Muscle layer of duodenum (tissue), 2 donors: ENCODE measurements around the gene NLRC3.
A peak's percentile ranks its signal among the peaks of the same experiment; 100 is the strongest.
"Not testable (repeated sequence)": the region's sequence is repeated elsewhere in the genome, so short reads cannot be mapped to it uniquely, and the experiment has no call there.

Experiments used
- H3K27ac ChIP-seq: one replicate; pipeline ENCODE4 v1.7.0; 2013; ENCODE audit warnings: mild to moderate bottlenecking, low read length
- H3K27me3 ChIP-seq: one replicate; pipeline ENCODE4 v1.7.0; 2013; ENCODE audit warnings: low read depth, mild to moderate bottlenecking, control low read depth, low read length
- H3K36me3 ChIP-seq, 2 donors: one replicate each; pipeline ENCODE4 v1.7.0; 2013; ENCODE audit warnings: low read length in 2 of 2, control low read depth in 1 of 2, mild to moderate bottlenecking in 1 of 2; ENCODE audit not compliant: insufficient read depth in 2 of 2, control insufficient read depth in 1 of 2
- H3K4me1 ChIP-seq, 2 donors: one replicate each; pipeline ENCODE4 v1.7.0; 2013; ENCODE audit warnings: low read length in 2 of 2, mild to moderate bottlenecking in 2 of 2, control low read depth in 1 of 2, moderate library complexity in 1 of 2; ENCODE audit not compliant: insufficient read depth in 2 of 2, control insufficient read depth in 1 of 2
- H3K4me3 ChIP-seq, 2 donors: one replicate each; pipeline ENCODE4 v1.7.0; 2013; ENCODE audit warnings: low read length in 2 of 2, low read depth in 1 of 2, mild to moderate bottlenecking in 1 of 2
- H3K9me3 ChIP-seq, 2 donors: one replicate each; pipeline ENCODE4 v1.7.0; 2013; ENCODE audit warnings: low read length in 2 of 2, control low read depth in 1 of 2, mild to moderate bottlenecking in 1 of 2; ENCODE audit not compliant: control insufficient read depth in 1 of 2
- donor health status: healthy.

The NLRC3 gene

DNA sequence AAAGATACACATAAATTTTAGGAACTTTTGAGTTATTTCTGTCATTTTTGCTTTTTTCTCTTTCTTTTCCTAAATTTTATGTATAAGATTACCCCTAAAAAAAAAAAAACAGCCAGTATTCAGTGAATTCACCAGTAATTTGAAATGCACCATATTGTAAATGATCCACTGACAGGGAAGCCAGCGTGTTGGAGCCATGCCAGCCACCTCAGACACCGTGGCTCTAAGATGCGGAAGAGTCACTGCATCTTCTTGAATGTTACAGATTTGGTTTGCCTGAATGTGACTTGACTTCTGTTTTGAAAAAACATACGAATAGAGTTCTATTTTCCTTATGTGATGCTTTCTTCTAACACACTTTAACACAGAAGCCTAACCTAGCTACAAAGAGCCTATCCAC, 39.0 kb downstream of the NLRC3 start:
- no peaks in the 10 kb centered on the region for H3K27me3 ChIP-seq
- H3K9me3 ChIP-seq: no peaks in the 10 kb centered on the region
- H3K4me1 ChIP-seq: peaks cover 0 to 9% of the 10 kb centered on the region in 2 donors
- no peak overlapping the region for H3K27ac ChIP-seq
- no peak overlapping the region for H3K4me3 ChIP-seq
- peaks cover 33 to 49% of the 10 kb centered on the region in 2 donors for H3K36me3 ChIP-seq

DNA sequence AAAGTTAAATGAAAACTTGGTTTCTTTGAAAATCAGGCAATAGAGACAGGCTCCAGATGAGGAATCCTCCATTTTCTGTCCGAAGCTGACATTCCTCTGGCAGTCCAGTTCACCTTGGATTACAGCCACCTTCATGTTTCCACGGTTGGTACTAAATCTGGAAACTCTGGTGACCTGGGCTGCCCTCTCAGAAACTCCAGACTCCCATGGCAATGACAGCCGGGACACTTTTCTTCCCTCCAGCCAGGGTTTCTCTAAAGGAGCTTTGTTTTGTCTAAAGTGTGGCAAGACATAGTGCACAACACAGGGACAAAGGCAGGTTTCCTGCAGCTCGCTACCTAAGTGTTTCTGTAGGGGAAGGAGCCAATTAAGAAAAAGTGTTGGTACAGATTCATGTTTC, 40.4 kb downstream of the NLRC3 start:
- H3K9me3 ChIP-seq: no peaks in the 10 kb centered on the region
- no peak overlapping the region for H3K4me3 ChIP-seq
- H3K36me3 ChIP-seq: peaks cover 39 to 58% of the 10 kb centered on the region in 2 donors
- no peaks in the 10 kb centered on the region for H3K27me3 ChIP-seq
- no peak overlapping the region for H3K27ac ChIP-seq
- H3K4me1 ChIP-seq: peaks cover 0 to 9% of the 10 kb centered on the region in 2 donors

DNA sequence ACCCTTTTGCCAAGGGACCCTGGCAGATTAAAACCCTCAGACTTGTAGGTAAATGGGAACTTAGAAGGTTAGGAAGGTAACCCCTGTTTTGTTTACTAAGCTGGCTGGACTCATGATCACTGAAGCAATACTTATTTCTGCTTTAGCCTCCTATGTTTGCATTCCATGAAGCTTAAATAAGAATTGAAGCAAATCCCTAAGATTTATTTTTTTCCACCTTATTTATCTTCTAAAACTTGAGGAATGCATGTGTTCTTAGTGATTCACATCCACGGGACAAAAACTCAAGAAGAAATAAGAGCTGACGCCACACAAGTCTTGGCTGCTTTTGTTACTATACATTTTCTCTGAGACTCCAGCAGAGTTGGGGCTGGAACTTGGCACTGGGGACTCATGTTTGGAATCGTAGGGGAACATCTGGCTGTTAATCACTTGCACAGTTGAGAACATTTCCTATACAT, 40.9 kb downstream of the NLRC3 start:
- no peaks in the 10 kb centered on the region for H3K9me3 ChIP-seq
- H3K4me1 ChIP-seq: peaks cover 0 to 9% of the 10 kb centered on the region in 2 donors
- no peak overlapping the region for H3K4me3 ChIP-seq
- H3K27ac ChIP-seq: no peak overlapping the region
- H3K36me3 ChIP-seq: peaks cover 39 to 54% of the 10 kb centered on the region in 2 donors
- no peaks in the 10 kb centered on the region for H3K27me3 ChIP-seq

DNA sequence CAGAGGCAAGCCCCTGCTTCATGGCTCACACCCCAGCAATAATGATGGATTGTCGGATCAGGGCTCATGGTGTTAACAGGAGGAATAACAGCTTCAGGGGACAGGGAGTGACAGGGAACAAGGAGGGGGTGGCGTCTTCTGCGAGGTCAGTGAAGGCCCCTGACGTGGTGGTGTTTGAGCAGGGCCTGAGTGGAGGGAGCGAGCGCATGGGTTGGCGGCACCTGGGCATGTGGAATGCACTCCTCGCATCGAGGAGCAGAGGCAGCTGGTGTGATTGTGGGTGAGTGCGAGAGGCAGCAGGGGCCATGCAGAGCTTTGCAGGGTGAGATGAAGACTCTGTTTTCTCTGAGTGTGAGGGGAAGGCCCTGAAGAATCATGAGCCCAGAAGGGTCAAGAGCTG, 43.1 kb downstream of the NLRC3 start:
- H3K36me3 ChIP-seq: peaks cover 36 to 46% of the 10 kb centered on the region in 2 donors

DNA sequence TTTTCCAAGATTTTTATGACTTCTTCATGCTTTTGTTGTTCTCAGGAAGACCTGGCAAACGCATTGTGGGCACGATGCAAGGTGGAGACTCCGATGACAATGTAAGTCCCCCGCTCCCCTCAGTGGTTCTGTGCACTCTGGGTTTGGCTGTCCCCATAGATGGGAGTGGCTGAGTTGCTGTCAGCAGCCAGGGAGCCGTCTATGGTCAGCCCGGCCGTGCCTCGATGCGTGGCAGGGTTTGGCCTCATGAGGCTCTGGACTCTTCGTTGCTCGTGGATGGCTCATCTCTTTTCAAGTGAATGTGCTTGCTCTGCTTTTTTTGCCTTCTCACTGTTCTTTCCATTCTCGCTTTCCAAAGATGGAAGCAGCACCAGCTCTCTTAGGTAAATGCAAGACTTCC, 44.5 kb downstream of the NLRC3 start:
- H3K36me3 ChIP-seq: peaks cover 32 to 45% of the 10 kb centered on the region in 2 donors
- H3K27ac ChIP-seq: no peak overlapping the region
- H3K4me1 ChIP-seq: peaks cover 0 to 9% of the 10 kb centered on the region in 2 donors
- H3K4me3 ChIP-seq: no peak overlapping the region
- H3K27me3 ChIP-seq: no peaks in the 10 kb centered on the region
- no peaks in the 10 kb centered on the region for H3K9me3 ChIP-seq

More for the DNA sequence above, 43.1 kb downstream of the NLRC3 start:
- Histone ChIP-seq H3K9me3 (no peaks in the 10 kb centered on the region), H3K4me3 (no peak overlapping the region), H3K27ac (no peak overlapping the region), H3K4me1 (peaks cover 0 to 9% of the 10 kb centered on the region in 2 donors), H3K27me3 (no peaks in the 10 kb centered on the region)

DNA sequence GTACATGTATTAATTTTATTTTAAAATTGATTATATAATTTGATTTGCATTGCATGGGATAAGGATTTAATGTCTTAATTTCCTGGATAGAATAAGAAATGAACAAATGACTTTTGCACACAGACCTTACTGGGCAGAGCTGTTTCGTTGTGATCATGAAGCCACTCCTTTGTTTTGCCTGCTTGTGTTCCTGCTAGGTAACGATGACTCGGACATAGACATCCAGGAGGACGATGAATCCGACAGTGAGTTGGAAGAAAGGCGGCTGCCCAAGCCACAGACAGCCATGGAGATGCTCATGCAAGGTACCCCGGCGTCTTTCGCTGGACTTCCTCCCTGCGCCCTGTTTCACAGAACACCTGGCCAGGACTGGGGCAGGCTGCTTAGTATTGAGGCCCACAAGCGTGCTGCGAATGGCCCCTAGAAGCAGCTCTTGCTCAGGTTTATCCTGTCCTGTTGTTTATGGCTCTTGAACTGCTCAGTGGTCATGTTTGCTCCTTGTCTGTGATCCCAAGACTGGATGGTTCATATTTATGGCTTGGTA, 46.8 kb downstream of the NLRC3 start:
- Histone ChIP-seq H3K4me3 (no peak overlapping the region), H3K9me3 (no peaks in the 10 kb centered on the region), H3K27me3 (no peaks in the 10 kb centered on the region), H3K27ac (no peak overlapping the region), H3K4me1 (no peaks in the 10 kb centered on the region), H3K36me3 (peaks cover 26 to 36% of the 10 kb centered on the region in 2 donors)

DNA sequence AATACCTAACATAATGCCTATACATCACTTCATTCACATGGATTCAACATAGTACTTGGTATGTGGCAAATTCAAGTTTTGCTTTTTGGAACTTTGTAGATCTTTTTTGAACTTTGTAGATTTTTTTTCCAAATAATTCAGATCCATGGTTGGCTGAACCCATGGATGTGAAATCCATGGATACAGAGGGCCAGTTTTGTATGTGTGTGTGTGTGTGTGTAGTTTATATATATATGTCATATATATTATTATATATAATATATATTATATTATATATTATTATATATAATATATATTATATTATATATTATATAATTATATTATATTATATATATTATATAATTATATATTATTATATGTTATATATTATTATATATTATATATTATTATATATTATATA, 48.0 kb downstream of the NLRC3 start:
- peaks cover 34 to 36% of the 10 kb centered on the region in 2 donors for H3K36me3 ChIP-seq

DNA sequence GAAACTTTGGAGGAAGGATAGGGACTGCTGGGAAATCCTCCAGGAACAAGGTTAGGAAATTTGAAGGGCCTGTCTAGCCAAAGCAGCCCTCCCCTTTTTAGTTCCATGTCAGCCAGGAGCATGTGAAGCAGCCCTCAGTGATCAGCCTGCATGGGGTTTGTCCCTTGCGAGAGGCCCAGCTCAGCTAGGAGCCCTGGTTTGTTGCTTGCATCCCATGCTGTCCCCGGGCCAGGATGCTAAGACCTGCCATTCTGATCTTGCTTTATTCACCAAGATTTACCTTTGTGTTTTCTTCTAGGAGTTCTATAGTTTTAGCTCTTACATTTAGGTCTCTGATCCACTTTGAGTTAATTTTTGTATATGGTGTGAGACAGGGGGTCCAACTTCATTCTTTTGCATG, 48.8 kb downstream of the NLRC3 start:
- H3K4me3 ChIP-seq: no peak overlapping the region
- H3K4me1 ChIP-seq: no peaks in the 10 kb centered on the region
- H3K9me3 ChIP-seq: no peaks in the 10 kb centered on the region
- H3K27me3 ChIP-seq: no peaks in the 10 kb centered on the region
- H3K36me3 ChIP-seq: peaks cover 29 to 33% of the 10 kb centered on the region in 2 donors
- H3K27ac ChIP-seq: no peak overlapping the region

More for the DNA sequence above, 48.0 kb downstream of the NLRC3 start:
- Histone ChIP-seq H3K4me1 (no peaks in the 10 kb centered on the region), H3K27me3 (no peaks in the 10 kb centered on the region), H3K4me3 (no peak overlapping the region), H3K27ac (no peak overlapping the region), H3K9me3 (no peaks in the 10 kb centered on the region)

DNA sequence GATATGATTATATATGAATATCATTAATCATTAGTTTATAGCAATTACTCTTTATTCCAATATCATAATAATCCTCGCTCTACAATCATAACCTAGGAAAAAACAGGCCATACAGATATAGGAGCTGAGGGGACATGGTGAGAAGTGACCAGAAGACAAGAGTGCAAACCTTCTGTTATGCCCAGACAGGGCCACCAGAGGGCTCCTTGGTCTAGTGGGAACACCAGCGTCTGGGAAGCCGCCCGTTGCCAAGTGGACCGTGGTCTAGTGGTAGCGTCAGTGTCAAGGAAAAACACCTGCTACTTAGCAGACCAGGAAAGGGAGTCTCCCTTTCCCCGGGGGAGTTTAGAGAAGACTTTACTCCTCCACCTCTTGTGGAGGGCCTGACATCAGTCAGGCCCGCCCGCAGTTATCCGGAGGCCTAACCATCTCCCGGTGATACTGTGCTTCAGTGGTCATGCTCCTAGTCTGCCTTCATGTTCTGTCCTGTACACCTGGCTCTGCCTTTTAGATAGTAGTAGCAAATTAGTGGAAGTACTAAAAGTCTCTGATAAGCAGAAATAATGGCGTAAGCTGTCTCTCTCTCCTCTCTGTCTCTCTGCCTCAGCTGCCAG, 49.9 kb downstream of the NLRC3 start:
- not testable (repeated sequence) for H3K4me3 ChIP-seq, H3K27me3 ChIP-seq, H3K4me1 ChIP-seq, H3K9me3 ChIP-seq, H3K27ac ChIP-seq
- peaks cover 27 to 28% of the 10 kb centered on the region in 2 donors for H3K36me3 ChIP-seq

DNA sequence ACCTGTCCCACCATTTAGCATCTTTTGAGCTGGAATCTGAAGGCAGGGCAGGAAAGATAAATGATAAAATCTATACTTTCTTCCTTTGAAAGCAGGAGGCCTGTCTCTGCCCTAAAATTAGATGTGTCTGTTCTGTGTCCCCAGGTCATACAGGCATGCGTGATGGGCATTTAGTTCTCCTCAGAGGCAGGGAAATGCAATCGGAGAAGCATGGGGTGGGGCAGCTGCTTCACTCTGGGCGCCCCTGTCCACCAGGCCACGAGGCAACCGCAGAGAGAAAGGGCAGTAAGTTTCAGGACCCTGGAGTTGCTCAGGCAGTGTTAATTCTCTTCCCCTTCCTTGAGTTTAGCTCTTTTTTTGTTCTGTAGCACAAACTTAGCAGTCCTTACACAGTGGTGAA, 51.3 kb downstream of the NLRC3 start:
- H3K4me1 ChIP-seq: peaks cover 0 to 2% of the 10 kb centered on the region in 2 donors
- H3K27ac ChIP-seq: no peak overlapping the region
- no peaks in the 10 kb centered on the region for H3K27me3 ChIP-seq
- no peak overlapping the region for H3K4me3 ChIP-seq
- H3K36me3 ChIP-seq: peaks cover 25 to 27% of the 10 kb centered on the region in 2 donors
- H3K9me3 ChIP-seq: no peaks in the 10 kb centered on the region

DNA sequence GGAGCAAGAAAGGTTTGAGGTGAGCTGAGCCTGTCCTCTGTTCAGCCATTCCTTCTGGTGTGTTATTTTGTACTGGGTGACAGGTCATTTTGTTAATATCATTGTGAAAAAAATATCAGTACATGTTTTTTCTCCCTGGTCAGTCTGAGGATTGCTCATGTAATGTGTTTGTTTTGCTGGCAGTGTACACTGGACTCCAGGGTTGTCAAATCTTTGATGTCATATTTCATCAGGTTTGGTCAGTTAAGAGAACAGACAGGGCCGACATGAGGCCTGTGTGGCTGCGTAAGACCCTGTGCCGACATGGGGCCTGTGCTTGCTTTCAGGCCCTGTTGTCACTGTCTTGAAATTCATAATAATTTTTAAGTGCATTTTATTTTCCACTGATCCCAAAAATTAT, 53.9 kb downstream of the NLRC3 start:
- Histone ChIP-seq H3K36me3 (peaks cover 27 to 29% of the 10 kb centered on the region in 2 donors), H3K9me3 (no peaks in the 10 kb centered on the region), H3K27ac (no peak overlapping the region), H3K4me3 (no peak overlapping the region), H3K4me1 (peaks cover 0 to 5% of the 10 kb centered on the region in 2 donors), H3K27me3 (no peaks in the 10 kb centered on the region)

DNA sequence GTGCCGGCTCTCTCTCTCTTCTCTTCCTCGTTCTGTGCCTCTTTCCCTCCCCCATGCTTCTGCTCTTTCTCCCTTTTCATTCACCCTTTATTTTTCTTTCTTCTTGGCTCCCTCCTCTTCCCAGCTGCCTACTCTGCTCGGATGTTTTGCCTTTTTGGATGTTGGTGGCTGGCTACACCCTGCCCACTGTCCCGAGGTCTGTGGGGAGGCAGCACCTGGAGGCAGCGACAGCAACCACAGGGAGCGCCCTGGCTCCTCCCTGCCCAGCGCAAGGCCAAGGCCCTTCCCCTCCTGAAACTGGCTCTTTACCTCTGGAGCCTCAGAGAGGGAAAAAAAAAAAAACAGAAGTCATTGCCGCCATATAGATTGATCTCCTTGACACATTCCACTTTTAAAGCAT, 56.4 kb downstream of the NLRC3 start:
- Histone ChIP-seq H3K4me3 (no peak overlapping the region), H3K4me1 (peaks cover 0 to 5% of the 10 kb centered on the region in 2 donors), H3K27me3 (no peaks in the 10 kb centered on the region), H3K36me3 (peaks cover 35 to 40% of the 10 kb centered on the region in 2 donors), H3K9me3 (no peaks in the 10 kb centered on the region), H3K27ac (peak overlapping the region; percentile 33)
